ENCODE results near the gene WDR17.
"Not testable (repeated sequence)": the region's sequence is repeated elsewhere in the genome, so short reads cannot be mapped to it uniquely, and the experiment has no call there.

Gene WDR17

DNA sequence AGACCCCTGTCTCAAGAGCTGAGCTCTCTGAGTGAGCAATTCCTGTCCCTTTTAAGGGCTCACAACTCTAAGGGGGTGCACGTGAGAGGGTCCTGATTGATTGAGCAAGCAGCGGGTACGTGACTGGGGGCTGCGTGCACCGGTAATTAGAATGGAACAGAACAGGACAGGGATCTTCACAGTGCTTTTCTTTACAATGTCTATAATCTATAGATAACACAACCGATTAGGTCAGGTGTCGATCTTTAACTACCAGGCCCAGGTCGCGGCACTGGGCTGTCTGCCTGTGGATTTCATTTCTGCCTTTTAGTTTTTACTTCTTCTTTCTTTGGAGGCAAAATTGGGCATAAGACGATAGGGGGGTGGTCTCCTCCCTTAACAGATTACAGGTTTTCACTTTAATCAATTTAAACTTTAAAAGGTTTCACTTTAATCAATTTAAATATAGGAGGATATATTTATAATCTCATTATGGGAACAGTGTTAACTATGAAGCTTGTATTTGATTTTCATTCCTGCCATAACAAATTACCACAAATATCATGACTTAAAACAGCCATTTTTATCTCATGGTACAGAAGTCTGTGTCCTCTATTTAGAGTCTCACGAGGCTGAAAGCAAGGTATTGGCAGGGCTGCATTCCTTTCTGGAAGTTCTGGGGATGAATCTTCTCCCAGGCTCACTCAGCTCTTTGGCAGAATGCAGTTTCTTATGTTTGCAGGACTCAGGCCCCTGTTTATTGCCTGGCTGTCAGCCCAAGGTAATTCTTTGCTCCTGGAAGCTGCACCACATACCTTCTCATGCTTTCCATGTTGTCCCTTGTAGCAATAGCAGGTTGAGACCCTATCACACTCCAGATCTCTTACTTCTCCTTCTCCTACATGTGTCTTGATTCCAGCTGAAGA is 124.5 kb downstream of the WDR17 start:
- no peak for DNase-seq (ENCODE audit: low read depth, low spot score)

DNA sequence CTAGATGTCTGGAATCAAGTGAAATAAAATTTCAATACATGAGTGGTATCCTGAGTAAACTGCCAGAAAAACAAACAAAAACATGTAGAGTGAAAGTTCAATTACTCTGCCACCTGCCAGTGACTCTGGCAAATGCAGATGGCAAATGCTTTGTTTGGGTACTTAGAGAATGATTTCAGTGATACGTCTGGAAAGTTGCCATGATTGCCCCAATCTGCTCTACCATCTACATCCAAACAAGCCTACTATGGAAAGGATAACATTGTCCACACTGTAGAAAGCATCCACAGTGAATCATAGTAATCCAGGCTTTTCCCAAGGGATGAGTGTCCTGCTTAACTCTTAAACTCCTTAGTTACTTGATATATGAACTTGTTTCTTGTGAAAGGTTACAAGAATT is 126.3 kb downstream of the WDR17 start:
- no peak for DNase-seq (ENCODE audit: low read depth, low spot score)

DNA sequence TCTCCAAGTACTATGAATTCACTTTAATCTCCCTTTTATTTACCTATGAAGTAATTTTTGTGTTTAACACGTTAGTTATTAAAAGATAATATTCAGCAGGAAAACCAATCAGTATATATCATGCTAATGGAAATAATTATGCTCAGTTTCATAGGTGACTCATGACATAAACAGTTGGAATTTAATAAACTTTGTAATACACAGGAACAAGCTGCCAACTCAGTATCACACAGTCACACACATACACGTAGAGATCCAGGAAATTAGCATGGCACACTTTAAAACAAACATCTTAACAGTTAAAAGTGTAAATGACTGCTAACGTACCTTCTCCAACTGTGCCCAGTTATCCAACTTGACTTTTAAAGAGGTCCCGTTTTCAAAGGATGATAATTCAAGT is 127.5 kb downstream of the WDR17 start:
- DNase-seq (ENCODE audit: low read depth, low spot score): no peak

DNA sequence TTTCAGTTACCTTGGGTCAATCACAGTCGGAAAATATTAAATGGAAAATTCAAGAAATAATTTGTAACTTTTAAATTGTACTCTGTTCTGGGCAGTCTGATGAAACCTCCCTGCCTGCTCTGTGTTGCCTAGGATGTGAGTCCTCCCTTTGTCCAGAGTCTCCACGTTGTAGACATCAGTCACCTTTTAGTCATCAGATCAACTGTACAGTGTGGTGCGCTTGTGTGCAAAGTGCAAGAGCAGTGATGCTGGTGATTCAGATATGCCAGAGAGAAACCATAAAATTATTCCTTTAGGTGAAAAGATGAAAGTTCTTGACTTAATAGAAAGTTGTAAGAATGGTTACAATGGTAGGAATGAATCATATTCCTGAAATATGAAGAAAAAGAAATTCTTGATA is 128.3 kb downstream of the WDR17 start:
- no peak for DNase-seq (ENCODE audit: low read depth, low spot score)

DNA sequence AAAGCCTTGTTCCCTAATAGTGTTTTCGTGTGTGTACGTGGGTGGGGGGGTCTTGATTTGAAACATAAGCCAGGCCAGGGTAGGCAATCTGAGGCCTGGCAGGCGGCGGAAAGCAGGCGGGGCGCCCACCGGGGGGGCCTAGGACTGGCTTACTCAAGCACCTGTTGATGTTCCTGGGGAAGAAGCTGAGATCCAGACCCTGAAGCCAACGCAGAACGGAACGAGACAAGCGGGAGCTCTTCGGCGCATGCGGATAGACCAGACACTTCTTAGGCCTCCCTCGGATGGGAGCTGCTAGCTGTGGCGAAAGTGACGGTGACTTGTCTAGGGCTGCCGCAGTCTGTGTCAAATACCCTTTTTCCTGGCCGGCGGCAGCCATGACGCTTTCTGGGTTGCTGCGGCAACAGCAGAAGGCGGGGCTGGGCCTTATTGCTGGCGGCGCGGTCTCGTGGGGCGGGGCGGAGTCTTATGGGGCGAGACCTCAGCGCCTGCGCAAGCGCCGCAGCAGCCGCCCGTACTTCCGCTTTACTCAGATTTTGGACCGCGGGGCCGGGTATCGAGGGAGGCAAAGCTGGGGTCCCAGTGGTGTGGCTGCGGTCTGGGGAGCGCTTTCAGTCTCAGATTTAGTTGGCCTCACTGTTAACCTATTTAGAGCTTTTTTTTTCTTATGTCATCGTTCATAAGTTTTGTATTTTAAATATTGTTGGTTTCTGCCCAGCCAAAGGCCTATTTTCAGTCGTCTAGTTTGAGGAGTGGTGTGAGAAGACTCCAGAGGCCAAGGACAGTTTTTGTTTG is 129.7 kb downstream of the WDR17 start, which contains the start of gene SPATA4:
Gene SPATA4, minus strand, starts transcription at position 402 of the 795 bp plus-strand sequence. Its CDS starts 23 bp downstream, at position 379.
- peak; percentile 97 for DNase-seq (ENCODE audit: low read depth, low spot score)

DNA sequence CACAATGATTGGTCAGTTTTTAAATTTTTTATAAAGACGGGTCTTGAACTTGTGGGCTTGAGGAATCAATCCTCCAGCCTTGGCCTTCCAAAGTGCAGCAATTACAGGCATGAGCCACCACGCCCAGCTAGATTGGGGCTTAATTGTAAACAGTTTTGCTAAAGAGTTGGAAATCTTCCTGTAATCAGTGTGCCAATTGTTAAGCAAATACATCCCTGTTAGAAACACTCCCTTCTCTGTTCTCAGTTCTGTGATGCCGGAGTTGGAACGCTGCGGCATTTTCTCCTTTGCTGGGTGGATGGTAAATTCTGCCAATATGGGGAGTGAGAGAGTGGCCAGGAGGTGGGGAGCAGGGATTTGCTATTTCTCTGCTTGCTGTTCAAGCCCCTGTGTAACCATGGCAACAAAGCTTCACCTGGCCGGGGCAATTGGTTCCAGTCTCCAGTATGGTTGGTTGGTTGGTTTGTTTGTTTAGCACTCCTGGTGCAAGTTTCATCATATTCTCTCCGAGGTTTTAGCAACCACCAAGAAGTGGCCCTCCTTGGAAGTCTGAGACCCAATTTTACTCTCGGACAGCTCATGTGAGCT is 132.8 kb downstream of the WDR17 start:
- no peak for DNase-seq (ENCODE audit: low read depth, low spot score)

DNA sequence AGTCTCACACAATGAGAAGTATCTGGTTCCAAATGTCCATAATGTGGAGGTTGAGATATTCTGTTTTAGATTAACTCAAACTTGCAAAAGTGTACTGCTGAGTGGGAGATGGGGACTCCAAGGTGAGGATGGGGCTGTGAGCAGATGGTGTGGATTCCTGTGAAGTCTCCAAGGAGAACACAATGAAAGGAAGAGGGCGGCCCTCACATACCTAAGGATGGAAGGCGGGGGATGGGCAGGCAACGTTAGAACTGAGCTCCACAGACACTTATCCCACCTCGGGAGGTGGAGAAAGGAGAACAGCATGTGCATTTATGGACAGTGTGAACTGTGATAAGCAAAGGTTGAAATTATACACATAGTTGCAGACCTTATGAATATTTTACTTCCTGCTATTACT is 139.7 kb downstream of the WDR17 start:
- no peak for DNase-seq (ENCODE audit: low read depth, low spot score)

DNA sequence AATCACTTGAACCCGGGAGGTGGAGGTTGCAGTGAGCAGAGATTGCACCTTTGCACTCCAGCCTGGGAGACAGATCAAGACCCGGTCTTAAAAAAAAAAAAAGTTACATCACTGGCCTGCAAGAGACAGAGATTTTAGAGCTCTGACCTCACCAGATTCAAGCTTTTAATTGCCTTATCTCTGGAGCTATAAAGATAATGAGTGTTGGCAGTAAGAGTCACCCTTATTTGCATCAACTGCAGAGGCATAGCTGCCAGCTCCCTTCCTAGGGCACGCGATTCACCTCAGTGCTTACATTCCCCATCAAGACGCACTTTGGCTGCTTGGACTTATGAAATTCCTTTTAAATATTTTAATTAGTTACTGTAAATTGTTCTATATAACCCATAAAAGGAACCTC is 142.2 kb downstream of the WDR17 start:
- no peak for DNase-seq (ENCODE audit: low read depth, low spot score)

DNA sequence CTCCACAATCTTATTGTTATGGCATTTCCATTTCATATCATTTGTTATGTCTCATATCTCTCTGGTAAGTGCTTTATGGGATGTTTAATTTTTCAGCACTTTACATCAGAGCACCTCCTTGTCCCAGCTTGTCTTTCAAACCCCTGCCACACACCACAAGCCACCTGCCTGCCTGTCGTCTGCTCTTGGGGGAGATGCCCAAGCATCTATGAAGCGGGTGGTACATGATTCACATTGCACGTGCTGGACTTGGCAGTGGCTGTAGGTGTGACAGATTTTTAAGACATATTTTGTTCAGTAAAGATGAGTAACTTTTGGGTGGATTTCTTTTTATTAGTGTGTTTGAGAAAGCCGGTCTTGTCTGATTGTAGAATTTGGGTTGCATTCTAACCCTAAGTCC is 143.9 kb downstream of the WDR17 start:
- no peak for DNase-seq (ENCODE audit: low read depth, low spot score)

DNA sequence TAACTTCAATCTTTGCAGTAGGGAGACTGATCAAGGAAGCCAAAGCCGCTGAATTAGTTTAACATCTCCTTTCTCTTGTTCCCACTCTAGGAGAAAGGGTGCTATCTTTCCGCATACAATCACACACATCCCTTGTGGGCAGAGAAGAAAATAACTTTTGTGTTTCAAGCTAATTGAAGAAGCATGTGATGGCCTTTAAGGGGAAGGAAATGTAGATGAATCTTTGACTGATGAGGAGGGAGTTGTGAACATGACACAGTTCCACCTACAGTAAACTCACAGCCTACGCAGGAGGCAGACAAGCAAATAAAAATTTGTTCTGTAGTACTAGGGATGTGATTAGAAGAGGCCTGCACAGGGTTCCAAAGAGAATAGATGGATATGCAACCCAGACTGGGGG is 144.5 kb downstream of the WDR17 start:
- no peak for DNase-seq (ENCODE audit: low read depth, low spot score)

DNA sequence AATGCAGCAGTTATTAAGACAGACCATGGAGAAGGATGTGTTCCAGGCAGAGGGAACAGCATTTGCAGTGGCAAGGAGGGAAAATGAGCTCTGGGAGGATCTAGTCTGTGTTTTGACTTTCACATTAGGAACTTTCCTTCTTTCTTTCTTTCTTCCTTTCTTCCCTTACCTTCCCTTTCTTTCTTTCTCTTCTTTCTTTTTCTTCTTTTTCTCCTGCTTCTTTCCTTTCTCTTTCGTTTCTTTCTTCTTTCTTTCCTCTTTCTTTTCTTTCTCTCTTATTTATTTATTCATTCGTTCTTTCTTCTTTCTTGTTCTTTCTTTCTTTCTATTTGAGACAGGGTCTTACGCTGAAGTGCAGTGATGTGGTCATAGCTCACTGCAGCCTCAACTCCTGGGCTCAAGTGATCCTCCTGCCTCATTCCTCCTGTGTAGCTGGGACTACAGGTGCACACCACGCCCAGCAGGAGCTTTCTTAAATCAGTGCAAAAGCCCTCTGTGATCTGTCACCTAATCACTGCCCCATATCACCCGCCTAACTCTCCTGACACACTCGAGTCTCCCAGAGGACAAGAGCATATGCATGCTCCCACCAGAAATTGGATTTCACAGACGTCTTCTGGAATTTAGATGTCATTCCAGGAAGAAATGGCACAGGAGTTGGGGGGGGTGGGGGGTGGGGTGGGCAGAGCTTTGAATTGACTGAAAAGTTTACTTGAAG is 145.1 kb downstream of the WDR17 start:
- no peak for DNase-seq (ENCODE audit: low read depth, low spot score)

DNA sequence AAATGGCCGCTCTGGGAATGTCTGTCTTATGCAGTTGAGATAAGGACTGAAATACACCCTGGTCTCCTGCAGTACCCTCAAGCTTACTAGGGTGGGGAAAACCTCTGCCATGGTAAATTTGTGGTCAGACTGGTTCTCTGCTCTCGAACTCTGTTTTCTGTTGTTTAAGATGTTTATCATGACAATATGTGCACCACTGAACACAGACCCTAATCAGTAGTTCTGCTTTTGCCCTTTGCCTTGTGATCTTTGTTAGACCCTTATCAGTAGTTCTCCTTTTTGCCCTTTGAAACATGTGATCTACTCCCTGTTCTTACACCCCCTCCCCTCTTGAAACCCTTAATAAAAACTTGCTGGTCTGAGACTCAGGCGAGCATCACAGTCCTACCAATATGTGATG is 146.7 kb downstream of the WDR17 start:
- DNase-seq (ENCODE audit: low read depth, low spot score): not testable (repeated sequence)

DNA sequence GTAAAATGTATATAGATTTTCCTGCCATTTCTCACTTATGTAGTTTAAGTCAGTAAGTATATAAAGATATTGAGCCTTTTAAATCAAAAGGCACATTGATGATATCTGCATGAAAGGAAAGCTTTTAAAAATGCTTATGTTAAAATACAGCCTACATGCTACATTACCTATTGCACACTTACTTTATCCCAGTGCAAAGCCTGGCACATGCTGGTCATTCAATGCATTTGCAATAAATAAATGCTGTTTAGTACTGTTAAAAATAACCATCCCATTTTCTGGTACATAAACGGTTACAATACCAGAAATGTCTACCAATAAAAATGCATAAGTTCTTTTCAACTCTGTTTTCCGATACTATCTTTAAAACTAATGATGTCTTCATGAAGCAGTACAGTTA is 151.9 kb downstream of the WDR17 start:
- no peak for DNase-seq (ENCODE audit: low read depth, low spot score)

DNA sequence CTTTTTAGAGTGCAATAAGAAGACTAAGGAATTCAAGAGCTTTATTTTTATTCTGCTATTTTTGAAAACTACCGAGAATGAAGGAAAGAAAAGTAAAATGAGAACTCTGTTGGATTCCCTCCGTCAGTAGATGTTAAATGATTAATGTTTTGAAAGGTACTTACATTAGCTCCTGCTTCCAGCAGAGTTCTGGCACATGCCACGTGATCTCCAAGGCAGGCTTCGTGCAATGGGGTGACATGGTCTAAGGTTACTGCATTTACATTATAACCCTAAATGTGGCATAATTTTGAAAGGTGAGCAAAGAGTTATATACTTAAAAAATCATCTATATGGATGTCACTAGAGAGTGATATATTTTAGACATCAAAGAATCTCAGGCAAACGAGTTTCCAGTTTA is 156.5 kb downstream of the WDR17 start:
- DNase-seq (ENCODE audit: low read depth, low spot score): no peak

DNA sequence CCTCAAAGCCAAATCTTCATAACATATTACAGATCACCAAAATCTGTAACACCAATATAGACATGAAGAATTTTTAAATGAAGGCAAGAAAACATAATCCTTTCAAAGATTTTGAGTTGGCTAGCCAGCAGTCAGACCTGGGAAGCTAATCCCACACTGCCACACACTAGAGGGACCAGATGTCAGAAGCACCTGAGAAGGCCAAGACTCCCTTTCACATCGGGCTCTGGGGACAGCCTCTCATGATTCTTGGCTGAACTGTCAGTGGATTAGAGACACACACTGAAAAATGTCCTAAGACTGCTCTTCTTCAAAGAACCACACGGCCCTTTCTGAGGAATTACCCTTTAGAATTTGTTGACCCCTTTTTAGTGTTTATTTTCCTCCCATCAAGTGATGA is 157.9 kb downstream of the WDR17 start:
- DNase-seq (ENCODE audit: low read depth, low spot score): no peak

DNA sequence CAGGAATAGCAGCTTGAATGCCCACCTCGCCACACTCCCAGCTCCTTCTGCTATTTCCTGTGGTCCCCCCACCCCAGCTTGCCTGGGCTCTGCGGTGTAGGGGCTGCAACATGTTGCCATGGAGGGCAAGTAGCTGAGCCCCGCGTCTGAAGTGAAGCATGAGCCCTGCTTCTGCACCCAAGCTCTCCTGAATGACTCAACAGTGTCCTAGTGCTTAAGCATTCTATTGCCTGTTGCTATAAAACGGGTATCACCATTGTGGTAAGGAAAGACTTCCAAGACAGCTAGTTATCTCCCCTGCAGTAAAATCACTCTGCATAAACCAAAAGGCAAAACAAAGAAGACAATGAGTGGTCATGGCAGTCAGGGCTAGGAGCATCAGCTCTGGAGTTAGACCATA is 161.1 kb downstream of the WDR17 start:
- DNase-seq (ENCODE audit: low read depth, low spot score): no peak

DNA sequence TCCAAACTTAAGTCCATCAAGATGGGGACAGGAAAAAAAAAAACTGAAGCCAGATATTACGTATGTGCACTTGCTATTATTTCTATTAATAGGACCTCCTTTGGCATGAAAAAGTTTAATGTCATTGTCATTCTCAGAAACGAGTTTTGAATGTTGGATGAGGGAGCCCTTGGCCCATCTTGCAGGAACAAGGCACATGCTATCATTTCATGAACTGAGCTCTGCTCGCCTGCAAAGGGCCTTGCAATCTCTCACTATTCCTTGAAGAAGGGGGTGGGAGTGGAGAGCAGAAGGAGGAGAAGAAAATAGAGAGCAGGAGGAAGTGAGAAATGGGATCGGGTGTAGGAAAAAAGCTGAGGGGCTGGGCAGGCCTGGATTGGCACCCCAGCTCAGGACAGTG is 164.0 kb downstream of the WDR17 start:
- DNase-seq (ENCODE audit: low read depth, low spot score): no peak

All from ELF-1 (cell line).